HL-60 (cell line): Measurements from ENCODE around the gene NXPH4.

Experiments
- DNase-seq, 2 experiments: peaks; one replicate each; pipeline ENCODE4 v3.0.0-alpha.2; 2010 to 2020; ENCODE audit warnings: low read depth in 1 of 2, low spot score in 1 of 2
- H3K27ac ChIP-seq: fragments of 250-450 bp; sonication (Bioruptor Pico); replicated peaks from 2 replicates; pipeline ENCODE4 v1.5.1; 2020; ENCODE audit warnings: mild to moderate bottlenecking, moderate library complexity
- H3K27me3 ChIP-seq: fragments of 250-450 bp; sonication (Bioruptor Pico); 2 replicates; pipeline ENCODE4 v1.5.1; 2021; ENCODE audit warnings: mild to moderate bottlenecking, moderate library complexity; ENCODE audit not compliant: insufficient read depth, poor library complexity, severe bottlenecking
- H3K4me3 ChIP-seq: replicated peaks from 2 replicates; pipeline ENCODE4 v1.5.1; 2011; ENCODE audit warnings: mild to moderate bottlenecking, control low read depth, low read length; ENCODE audit not compliant: insufficient read depth
- GABPA ChIP-seq: IDR thresholded peaks from 2 replicates; pipeline ENCODE4 v1.6.1; 2012; ENCODE audit warnings: low read depth
- POLR2AphosphoS5 ChIP-seq: IDR thresholded peaks from 2 replicates; pipeline ENCODE4 v1.6.1; 2012; ENCODE audit warnings: low read depth
- SPI1 ChIP-seq: IDR thresholded peaks from 2 replicates; pipeline ENCODE4 v1.6.1; 2012; ENCODE audit warnings: low read depth, mild to moderate bottlenecking, borderline replicate concordance
- TF ChIP-seq, protein P1 (sequence below): IDR thresholded peaks from one replicate; pipeline ENCODE4 v1.5.1; 2011; ENCODE audit warnings: low read length, control low read depth, inconsistent platforms; ENCODE audit not compliant: insufficient read depth
- TF ChIP-seq, protein P2 (sequence below): IDR thresholded peaks from 2 replicates; pipeline ENCODE4 v1.6.1; 2012; ENCODE audit warnings: low read depth; ENCODE audit not compliant: insufficient replicate concordance

NXPH4 gene

DNA sequence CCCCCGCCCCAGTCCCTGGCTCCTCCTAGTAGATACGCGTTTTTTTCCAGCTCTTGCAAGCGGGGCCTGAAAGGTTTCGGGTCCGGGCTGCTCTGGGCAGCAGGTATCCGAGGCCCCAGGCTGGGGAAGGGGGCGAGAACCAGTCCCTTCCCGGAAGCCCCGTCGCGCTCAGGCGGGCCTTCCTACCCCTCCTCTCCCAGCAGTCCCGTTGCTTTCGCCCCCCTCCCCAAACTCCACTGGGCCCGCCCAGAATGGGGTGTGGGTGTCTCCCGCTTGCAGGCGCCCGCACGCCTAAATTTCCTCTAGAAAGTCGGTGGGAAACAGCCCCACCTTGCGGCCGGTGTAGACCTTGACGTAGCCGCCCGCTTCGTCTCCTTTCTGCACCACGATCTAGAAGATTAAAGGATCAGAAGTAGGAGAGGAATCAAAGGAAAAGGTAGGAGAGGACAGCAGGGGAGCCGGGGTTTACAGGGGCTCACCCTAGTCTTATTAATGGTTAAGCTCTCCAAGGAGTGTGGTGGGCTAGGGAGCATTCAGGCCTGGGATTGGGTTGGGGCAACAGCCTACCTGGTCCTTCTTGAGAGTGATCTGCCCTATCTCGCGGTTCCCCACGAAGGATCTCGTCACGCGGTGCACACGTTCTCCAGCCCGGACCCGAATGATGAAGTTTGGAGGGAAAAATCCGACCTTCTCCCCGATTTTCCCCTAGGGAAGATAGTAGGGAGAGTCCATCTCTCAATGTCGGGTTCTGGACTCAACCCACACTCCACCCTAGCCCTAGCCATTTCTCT lies 27.1 kb downstream of the NXPH4 start:
- no peak overlapping the region for H3K27ac ChIP-seq
- TF ChIP-seq SPI1 (no peak), POLR2AphosphoS5 (no peak)
- TF ChIP-seq, protein P1, sequence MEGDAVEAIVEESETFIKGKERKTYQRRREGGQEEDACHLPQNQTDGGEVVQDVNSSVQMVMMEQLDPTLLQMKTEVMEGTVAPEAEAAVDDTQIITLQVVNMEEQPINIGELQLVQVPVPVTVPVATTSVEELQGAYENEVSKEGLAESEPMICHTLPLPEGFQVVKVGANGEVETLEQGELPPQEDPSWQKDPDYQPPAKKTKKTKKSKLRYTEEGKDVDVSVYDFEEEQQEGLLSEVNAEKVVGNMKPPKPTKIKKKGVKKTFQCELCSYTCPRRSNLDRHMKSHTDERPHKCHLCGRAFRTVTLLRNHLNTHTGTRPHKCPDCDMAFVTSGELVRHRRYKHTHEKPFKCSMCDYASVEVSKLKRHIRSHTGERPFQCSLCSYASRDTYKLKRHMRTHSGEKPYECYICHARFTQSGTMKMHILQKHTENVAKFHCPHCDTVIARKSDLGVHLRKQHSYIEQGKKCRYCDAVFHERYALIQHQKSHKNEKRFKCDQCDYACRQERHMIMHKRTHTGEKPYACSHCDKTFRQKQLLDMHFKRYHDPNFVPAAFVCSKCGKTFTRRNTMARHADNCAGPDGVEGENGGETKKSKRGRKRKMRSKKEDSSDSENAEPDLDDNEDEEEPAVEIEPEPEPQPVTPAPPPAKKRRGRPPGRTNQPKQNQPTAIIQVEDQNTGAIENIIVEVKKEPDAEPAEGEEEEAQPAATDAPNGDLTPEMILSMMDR = peak; percentile 36
- TF ChIP-seq, protein P2, sequence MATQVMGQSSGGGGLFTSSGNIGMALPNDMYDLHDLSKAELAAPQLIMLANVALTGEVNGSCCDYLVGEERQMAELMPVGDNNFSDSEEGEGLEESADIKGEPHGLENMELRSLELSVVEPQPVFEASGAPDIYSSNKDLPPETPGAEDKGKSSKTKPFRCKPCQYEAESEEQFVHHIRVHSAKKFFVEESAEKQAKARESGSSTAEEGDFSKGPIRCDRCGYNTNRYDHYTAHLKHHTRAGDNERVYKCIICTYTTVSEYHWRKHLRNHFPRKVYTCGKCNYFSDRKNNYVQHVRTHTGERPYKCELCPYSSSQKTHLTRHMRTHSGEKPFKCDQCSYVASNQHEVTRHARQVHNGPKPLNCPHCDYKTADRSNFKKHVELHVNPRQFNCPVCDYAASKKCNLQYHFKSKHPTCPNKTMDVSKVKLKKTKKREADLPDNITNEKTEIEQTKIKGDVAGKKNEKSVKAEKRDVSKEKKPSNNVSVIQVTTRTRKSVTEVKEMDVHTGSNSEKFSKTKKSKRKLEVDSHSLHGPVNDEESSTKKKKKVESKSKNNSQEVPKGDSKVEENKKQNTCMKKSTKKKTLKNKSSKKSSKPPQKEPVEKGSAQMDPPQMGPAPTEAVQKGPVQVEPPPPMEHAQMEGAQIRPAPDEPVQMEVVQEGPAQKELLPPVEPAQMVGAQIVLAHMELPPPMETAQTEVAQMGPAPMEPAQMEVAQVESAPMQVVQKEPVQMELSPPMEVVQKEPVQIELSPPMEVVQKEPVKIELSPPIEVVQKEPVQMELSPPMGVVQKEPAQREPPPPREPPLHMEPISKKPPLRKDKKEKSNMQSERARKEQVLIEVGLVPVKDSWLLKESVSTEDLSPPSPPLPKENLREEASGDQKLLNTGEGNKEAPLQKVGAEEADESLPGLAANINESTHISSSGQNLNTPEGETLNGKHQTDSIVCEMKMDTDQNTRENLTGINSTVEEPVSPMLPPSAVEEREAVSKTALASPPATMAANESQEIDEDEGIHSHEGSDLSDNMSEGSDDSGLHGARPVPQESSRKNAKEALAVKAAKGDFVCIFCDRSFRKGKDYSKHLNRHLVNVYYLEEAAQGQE = no peak

DNA sequence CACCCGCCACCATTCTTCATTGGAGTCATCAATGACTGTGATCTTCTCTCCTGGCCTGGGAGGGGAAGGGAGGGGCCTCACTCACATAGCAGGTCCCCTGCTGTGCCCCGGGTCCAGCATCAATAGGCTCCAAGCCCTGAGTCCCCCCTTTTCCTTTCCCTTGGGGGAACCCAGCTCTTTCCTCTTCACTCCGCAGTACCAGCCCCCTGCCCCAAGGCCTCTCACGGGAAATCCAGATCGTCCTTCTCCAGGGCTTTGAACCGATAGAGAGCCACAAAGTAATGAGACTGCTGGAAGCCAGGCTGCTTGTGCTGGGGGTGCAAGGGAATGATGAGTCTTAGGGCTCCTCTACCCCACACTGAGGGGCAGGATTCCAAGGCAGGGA lies 27.7 kb downstream of the NXPH4 start:
- H3K27me3 ChIP-seq = peaks cover 23% of the 10 kb centered on the region
- TF ChIP-seq GABPA = no peak
- TF ChIP-seq, protein P2 = no peak
- H3K27ac ChIP-seq = no peak overlapping the region
- no peak for DNase-seq
- H3K4me3 ChIP-seq = no peak overlapping the region

More for the DNA sequence above, 27.1 kb downstream of the NXPH4 start:
- Histone ChIP-seq H3K27me3 (peaks cover 23% of the 10 kb centered on the region), H3K4me3 (peak overlapping the region; percentile 31)
- peak in 1 of 2 experiments; percentile 81 for DNase-seq

DNA sequence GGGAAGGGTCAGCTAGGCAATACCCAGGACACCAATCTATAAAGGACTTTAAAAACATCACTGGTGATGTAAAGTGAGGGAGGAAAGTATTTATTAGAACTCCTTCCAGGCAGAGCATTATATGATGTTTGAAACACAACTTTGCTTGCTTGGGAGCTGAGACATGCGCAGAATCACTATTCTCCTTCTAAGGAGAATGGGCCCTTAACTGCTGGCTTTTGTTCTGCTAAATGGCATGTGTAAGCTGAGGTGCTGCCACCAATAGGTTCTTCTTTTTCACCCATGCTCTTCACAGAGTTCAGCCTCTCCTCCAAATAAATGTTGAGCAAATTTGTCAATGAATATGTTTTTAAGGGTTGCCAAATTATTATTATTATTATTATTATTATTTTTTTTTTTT lies 30.4 kb downstream of the NXPH4 start:
- no peak for DNase-seq
- Histone ChIP-seq H3K27me3 (peaks cover 8% of the 10 kb centered on the region), H3K4me3 (no peak overlapping the region), H3K27ac (no peak overlapping the region)
- TF ChIP-seq POLR2AphosphoS5 = no peak
- TF ChIP-seq, protein P2 = no peak

DNA sequence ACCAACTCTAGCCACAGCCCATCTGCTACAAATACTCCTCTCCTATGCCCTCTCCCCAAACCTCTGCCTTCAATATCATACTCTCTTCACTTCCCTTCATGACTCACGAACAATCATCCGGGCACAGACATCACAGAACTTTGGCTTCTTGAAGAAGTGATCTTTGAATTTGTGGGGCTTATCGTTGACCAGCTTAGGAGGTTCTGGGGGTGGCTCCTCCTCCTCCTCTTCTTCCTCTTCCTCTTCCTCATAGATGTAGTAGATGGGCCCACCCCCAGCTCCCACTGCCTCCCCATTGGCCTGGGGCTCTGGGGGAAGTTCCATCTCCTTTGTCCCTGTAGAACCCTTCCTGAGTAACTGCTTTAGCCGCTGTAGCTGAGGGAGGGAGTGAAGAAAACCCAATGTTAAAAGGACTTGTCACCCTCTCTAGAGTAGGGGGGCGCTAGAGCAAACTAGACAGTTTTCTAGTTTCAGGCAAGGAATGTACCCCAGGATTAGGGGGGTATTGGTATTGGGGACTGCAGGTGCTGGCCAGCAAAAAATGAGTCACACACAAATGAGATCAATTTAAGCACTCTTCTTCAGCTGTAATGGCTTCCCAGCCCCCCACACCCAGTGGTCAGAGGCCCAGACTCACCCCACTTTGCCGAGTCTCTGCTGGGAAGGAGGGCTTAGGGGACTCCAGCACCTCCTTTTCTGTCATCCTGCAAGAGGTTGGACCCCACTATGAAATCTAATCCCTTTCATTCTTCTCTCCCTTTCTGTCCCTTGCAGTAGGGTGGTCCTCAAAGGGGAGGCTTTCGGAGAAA lies 32.5 kb downstream of the NXPH4 start:
- DNase-seq = peak; percentile 82 to 92
- peak overlapping the region; percentile 31 for H3K27ac ChIP-seq
- TF ChIP-seq, protein P1 = no peak
- TF ChIP-seq, protein P2 = no peak
- peak; percentile 67 for TF ChIP-seq SPI1
- TF ChIP-seq GABPA = peak; percentile 66; the same call in 1 of the 2 replicates
- peak; percentile 25 for TF ChIP-seq POLR2AphosphoS5
- H3K4me3 ChIP-seq = peak overlapping the region; percentile 22
- no peaks in the 10 kb centered on the region for H3K27me3 ChIP-seq
